CD4-positive, alpha-beta memory T cell (primary cell): ENCODE data around the gene SLC9A9. TPM values are rescaled to one million over a fixed set of nuclear protein-coding genes. Genes with fewer than 3 reads are reported as not detected.

Experiments
- CTCF ChIA-PET: fragments of 350-600 bp; sonication (Branson Sonifier 250); formaldehyde crosslinking; loops from one replicate; lab custom pipeline; 2021; ENCODE audit warnings: inconsistent platforms; ENCODE audit not compliant: partially characterized antibody; lab: Charles Lee
- POLR2A ChIA-PET: fragments of 350-600 bp; sonication (Branson Sonifier 250); formaldehyde crosslinking; loops from one replicate; lab custom pipeline; 2021; ENCODE audit not compliant: partially characterized antibody; lab: Charles Lee
- DNase-seq, 5 donors: peaks; one replicate each; pipeline versions ENCODE4 v3.0.0 to v3.0.0-alpha.2; 2020 to 2022; ENCODE audit warnings: mixed read lengths in 1 of 5
- H3K27ac ChIP-seq: one replicate; pipeline ENCODE4 v1.7.0; 2013; ENCODE audit warnings: low read depth, low read length
- H3K27me3 ChIP-seq: 2 replicates; pipeline ENCODE4 v1.7.0; 2013; ENCODE audit warnings: mild to moderate bottlenecking, low read length, moderate library complexity; ENCODE audit not compliant: insufficient read depth
- H3K36me3 ChIP-seq: 2 replicates; pipeline ENCODE4 v1.7.0; 2013; ENCODE audit warnings: mild to moderate bottlenecking, low read length, moderate library complexity; ENCODE audit not compliant: insufficient read depth
- H3K4me1 ChIP-seq: 2 replicates; pipeline ENCODE4 v1.7.0; 2013; ENCODE audit warnings: mild to moderate bottlenecking, low read length, moderate library complexity; ENCODE audit not compliant: insufficient read depth
- H3K4me3 ChIP-seq, 2 donors: one replicate each; pipeline ENCODE4 v1.7.0; 2013; ENCODE audit warnings: low read length in 2 of 2, mild to moderate bottlenecking in 1 of 2
- H3K9me3 ChIP-seq, 2 donors: one replicate each; pipeline ENCODE4 v1.7.0; 2013; ENCODE audit warnings: low read length in 2 of 2, control low read depth in 1 of 2; ENCODE audit not compliant: control insufficient read depth in 1 of 2
- H3K27ac Mint-ChIP-seq, 7 donors: one replicate each; pipeline ENCODE4 v1.8.0; 2020 to 2021; ENCODE audit warnings: mixed read lengths in 7 of 7, mild to moderate bottlenecking in 6 of 7, inconsistent platforms in 3 of 7, moderate library complexity in 3 of 7
- H3K27me3 Mint-ChIP-seq, 2 donors: one replicate each; pipeline ENCODE4 v1.8.0; 2020 to 2021; ENCODE audit warnings: mixed read lengths in 2 of 2
- H3K36me3 Mint-ChIP-seq, 2 donors: one replicate each; pipeline ENCODE4 v1.8.0; 2020 to 2021; ENCODE audit warnings: mixed read lengths in 2 of 2, inconsistent platforms in 1 of 2, mild to moderate bottlenecking in 1 of 2
- H3K4me1 Mint-ChIP-seq, 4 donors: one replicate each; pipeline ENCODE4 v1.8.0; 2020 to 2021; ENCODE audit warnings: mixed read lengths in 4 of 4, mild to moderate bottlenecking in 1 of 4
- H3K4me3 Mint-ChIP-seq, 8 donors: one replicate each; pipeline ENCODE4 v1.8.0; 2020 to 2021; ENCODE audit warnings: mixed read lengths in 8 of 8, mild to moderate bottlenecking in 7 of 8, moderate library complexity in 6 of 8, inconsistent platforms in 3 of 8
- H3K9me3 Mint-ChIP-seq, 8 donors: one replicate each; pipeline ENCODE4 v1.8.0; 2020 to 2021; ENCODE audit warnings: mixed read lengths in 8 of 8, mild to moderate bottlenecking in 5 of 8, inconsistent platforms in 3 of 8, moderate library complexity in 1 of 8
- intact Hi-C: fragments of 100-400 bp; cut with micrococcal nuclease; formaldehyde crosslinking; loops from one replicate; pipeline ENCODE4 v1.15.1; 2023
- polyA plus RNA-seq, 2 donors: library from polyadenylated mRNA; unstranded; fragments of 300-500 nt; fragmentation: Illumina TruSeq; gene quantifications; one replicate each; pipeline ENCODE4 v1.2.3, GENCODE V29; 2021
- total RNA-seq, 2 experiments: library from RNA; stranded (reverse); gene quantifications; one replicate each; pipeline ENCODE4 v1.2.3, GENCODE V29; 2021

Gene SLC9A9
- total and polyA plus RNA-seq, 4 experiments from 2014 or later: 30.8 to 35.5 (median 34.4) TPM

GRCh38 chr3:143603774-143604173, 244.5 kb downstream of the SLC9A9 start:
- POLR2A ChIA-PET: no interaction called here
- Histone ChIP-seq H3K27ac (no peak overlapping the region), H3K4me1 (no peaks in the 10 kb centered on the region), H3K27me3 (no peaks in the 10 kb centered on the region), H3K9me3 (no peaks in the 10 kb centered on the region), H3K4me3 (no peak overlapping the region), H3K36me3 (no peaks in the 10 kb centered on the region)
- no peak overlapping the region for H3K4me3 Mint-ChIP-seq
- H3K9me3 Mint-ChIP-seq: no peaks in the 10 kb centered on the region
- intact Hi-C loops: no loop called here
- no peaks in the 10 kb centered on the region for H3K27me3 Mint-ChIP-seq
- CTCF ChIA-PET: no interaction called here
- no peaks in the 10 kb centered on the region for H3K4me1 Mint-ChIP-seq
- H3K36me3 Mint-ChIP-seq: peaks cover 7 to 38% of the 10 kb centered on the region in 2 donors
- H3K27ac Mint-ChIP-seq: no peak overlapping the region
- DNase-seq: no peak

- H3K36me3 ChIP-seq: no peaks in the 10 kb centered on the region
- H3K4me3 Mint-ChIP-seq: no peak overlapping the region
- ChIA-PET POLR2A (no interaction called here), CTCF (no interaction called here)
- no peaks in the 10 kb centered on the region for H3K27me3 Mint-ChIP-seq
- H3K4me3 ChIP-seq: no peak overlapping the region
- H3K36me3 Mint-ChIP-seq: peaks cover 7 to 40% of the 10 kb centered on the region in 2 donors
- no peaks in the 10 kb centered on the region for H3K9me3 Mint-ChIP-seq
- no peaks in the 10 kb centered on the region for H3K9me3 ChIP-seq
- no peaks in the 10 kb centered on the region for H3K4me1 Mint-ChIP-seq
- no peak overlapping the region for H3K27ac Mint-ChIP-seq
- H3K27ac ChIP-seq: no peak overlapping the region
- no peak for DNase-seq
- no peaks in the 10 kb centered on the region for H3K4me1 ChIP-seq
- H3K27me3 ChIP-seq: no peaks in the 10 kb centered on the region
- intact Hi-C loops: no loop called here
Measured at GRCh38 chr3:143601723-143602484, 246.4 kb downstream of the SLC9A9 start.

GRCh38 chr3:143600756-143601718, 247.2 kb downstream of the SLC9A9 start:
- Histone ChIP-seq H3K4me3 (no peak overlapping the region), H3K4me1 (no peaks in the 10 kb centered on the region), H3K27me3 (no peaks in the 10 kb centered on the region), H3K27ac (no peak overlapping the region), H3K36me3 (no peaks in the 10 kb centered on the region), H3K9me3 (no peaks in the 10 kb centered on the region)
- H3K9me3 Mint-ChIP-seq: no peaks in the 10 kb centered on the region
- intact Hi-C loops: no loop called here
- H3K36me3 Mint-ChIP-seq: peaks cover 7 to 42% of the 10 kb centered on the region in 2 donors
- ChIA-PET POLR2A (no interaction called here), CTCF (no interaction called here)
- H3K27me3 Mint-ChIP-seq: no peaks in the 10 kb centered on the region
- H3K27ac Mint-ChIP-seq: no peak overlapping the region
- H3K4me3 Mint-ChIP-seq: no peak overlapping the region
- no peak for DNase-seq
- H3K4me1 Mint-ChIP-seq: no peaks in the 10 kb centered on the region

DNA sequence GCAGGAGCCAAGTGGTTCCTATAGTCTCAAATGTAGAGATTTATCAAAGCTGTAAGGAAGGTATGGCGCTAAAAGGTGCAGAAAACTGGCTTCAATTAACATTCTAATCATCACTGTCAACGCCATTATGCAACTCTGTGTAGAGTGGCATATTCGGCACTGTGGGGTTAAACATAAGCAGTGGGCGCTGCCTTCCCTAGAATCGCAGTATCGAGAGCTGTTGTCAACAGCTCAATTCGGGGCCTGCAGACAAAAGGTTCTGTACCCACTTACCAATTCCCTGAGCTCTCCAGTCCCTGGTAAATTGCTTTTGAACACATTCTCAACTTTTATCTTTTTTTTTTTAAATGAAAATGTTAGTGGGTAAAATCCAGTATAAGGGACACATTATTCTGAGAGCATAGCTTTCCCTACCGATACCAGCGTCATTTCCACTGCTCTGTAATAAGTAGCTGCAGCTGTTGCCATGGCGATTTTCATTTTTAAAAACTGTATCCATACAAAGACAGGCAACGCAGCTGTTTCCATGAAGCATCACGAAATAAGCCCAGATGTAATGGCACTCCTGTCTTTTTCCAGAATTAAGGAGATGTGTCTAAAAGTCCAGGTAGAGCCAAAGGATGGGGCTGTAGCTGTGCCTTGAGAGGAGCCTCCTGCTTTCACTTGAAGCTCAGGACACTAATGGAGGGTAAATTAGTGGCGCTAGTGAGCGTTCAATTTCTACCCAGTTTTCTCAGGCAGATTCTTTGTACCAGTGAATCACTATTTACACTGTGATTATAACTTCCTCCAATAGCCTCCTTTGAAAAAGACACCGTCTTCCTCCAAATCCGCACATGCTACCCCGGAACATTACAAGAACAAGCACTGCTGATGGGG, 250.3 kb downstream of the SLC9A9 start:
- no peak overlapping the region for H3K4me3 ChIP-seq
- Mint-ChIP-seq H3K36me3 (peaks cover 4 to 28% of the 10 kb centered on the region in 2 donors), H3K4me3 (no peak overlapping the region), H3K9me3 (no peaks in the 10 kb centered on the region), H3K27ac (no peak overlapping the region), H3K4me1 (peaks cover 0 to 2% (median 0%) of the 10 kb centered on the region in 4 donors), H3K27me3 (no peaks in the 10 kb centered on the region)
- no peaks in the 10 kb centered on the region for H3K36me3 ChIP-seq
- ChIA-PET POLR2A (no interaction called here), CTCF (no interaction called here)
- H3K4me1 ChIP-seq: no peaks in the 10 kb centered on the region
- H3K27me3 ChIP-seq: no peaks in the 10 kb centered on the region
- no peaks in the 10 kb centered on the region for H3K9me3 ChIP-seq
- DNase-seq: no peak
- intact Hi-C loops: no loop called here
- H3K27ac ChIP-seq: no peak overlapping the region

GRCh38 chr3:143596957-143597642, 251.2 kb downstream of the SLC9A9 start:
- intact Hi-C loops: no loop called here
- no peaks in the 10 kb centered on the region for H3K9me3 ChIP-seq
- Mint-ChIP-seq H3K4me3 (no peak overlapping the region), H3K27ac (peak overlapping the region in 1 of 7 donors; percentile 9), H3K9me3 (no peaks in the 10 kb centered on the region), H3K36me3 (peaks cover 4 to 34% of the 10 kb centered on the region in 2 donors), H3K4me1 (peaks cover 0 to 2% (median 0%) of the 10 kb centered on the region in 4 donors), H3K27me3 (no peaks in the 10 kb centered on the region)
- H3K36me3 ChIP-seq: no peaks in the 10 kb centered on the region
- no peak overlapping the region for H3K4me3 ChIP-seq
- CTCF ChIA-PET: no interaction called here
- H3K4me1 ChIP-seq: no peaks in the 10 kb centered on the region
- POLR2A ChIA-PET: no interaction called here
- no peak for DNase-seq
- H3K27me3 ChIP-seq: no peaks in the 10 kb centered on the region
- H3K27ac ChIP-seq: no peak overlapping the region

DNA sequence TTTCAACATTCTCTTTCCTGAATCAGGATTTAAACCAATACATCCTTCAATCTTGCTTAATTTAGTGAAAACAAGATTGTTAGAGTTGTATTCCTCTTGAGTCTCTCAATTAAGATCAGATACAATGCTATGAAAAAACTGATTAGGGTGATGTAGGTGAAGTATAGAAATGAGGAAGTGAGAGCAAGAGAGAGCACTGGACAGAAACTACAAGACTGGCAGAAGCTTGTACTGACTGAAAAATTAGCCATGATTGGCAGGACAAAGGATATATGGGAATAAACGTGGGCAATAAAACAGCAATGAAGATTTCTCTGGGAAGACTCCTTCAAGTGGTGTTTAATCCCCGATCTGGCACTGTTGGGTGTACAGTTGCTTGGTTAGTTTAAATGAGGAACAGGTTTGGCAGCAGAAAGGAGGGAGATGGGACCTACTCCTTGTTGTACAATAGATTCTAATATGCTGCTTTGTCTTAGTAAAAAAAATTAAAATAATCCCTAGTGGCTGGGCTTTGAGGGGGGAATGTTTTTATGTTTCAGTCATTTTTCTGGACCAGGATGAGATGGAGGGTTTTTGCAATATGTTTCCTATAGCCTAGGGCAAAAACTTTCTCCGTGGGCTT, 252.7 kb downstream of the SLC9A9 start:
- Histone ChIP-seq H3K27me3 (no peaks in the 10 kb centered on the region), H3K9me3 (no peaks in the 10 kb centered on the region), H3K36me3 (no peaks in the 10 kb centered on the region), H3K4me1 (no peaks in the 10 kb centered on the region), H3K4me3 (no peak overlapping the region), H3K27ac (no peak overlapping the region)
- intact Hi-C loops: no loop called here
- peaks cover 0 to 33% of the 10 kb centered on the region in 2 donors for H3K36me3 Mint-ChIP-seq
- H3K9me3 Mint-ChIP-seq: no peaks in the 10 kb centered on the region
- no peak overlapping the region for H3K4me3 Mint-ChIP-seq
- no peak for DNase-seq
- ChIA-PET CTCF (no interaction called here), POLR2A (no interaction called here)
- H3K4me1 Mint-ChIP-seq: peaks cover 0 to 2% (median 0%) of the 10 kb centered on the region in 4 donors
- H3K27me3 Mint-ChIP-seq: no peaks in the 10 kb centered on the region
- H3K27ac Mint-ChIP-seq: peak overlapping the region in 1 of 7 donors; percentile 5
